Measurements from ENCODE around the gene RBM4.
"Not testable (repeated sequence)": the region's sequence is repeated elsewhere in the genome, so short reads cannot be mapped to it uniquely, and the experiment has no call there.

RBM4 gene, protein sequence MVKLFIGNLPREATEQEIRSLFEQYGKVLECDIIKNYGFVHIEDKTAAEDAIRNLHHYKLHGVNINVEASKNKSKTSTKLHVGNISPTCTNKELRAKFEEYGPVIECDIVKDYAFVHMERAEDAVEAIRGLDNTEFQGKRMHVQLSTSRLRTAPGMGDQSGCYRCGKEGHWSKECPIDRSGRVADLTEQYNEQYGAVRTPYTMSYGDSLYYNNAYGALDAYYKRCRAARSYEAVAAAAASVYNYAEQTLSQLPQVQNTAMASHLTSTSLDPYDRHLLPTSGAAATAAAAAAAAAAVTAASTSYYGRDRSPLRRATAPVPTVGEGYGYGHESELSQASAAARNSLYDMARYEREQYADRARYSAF

DNA sequence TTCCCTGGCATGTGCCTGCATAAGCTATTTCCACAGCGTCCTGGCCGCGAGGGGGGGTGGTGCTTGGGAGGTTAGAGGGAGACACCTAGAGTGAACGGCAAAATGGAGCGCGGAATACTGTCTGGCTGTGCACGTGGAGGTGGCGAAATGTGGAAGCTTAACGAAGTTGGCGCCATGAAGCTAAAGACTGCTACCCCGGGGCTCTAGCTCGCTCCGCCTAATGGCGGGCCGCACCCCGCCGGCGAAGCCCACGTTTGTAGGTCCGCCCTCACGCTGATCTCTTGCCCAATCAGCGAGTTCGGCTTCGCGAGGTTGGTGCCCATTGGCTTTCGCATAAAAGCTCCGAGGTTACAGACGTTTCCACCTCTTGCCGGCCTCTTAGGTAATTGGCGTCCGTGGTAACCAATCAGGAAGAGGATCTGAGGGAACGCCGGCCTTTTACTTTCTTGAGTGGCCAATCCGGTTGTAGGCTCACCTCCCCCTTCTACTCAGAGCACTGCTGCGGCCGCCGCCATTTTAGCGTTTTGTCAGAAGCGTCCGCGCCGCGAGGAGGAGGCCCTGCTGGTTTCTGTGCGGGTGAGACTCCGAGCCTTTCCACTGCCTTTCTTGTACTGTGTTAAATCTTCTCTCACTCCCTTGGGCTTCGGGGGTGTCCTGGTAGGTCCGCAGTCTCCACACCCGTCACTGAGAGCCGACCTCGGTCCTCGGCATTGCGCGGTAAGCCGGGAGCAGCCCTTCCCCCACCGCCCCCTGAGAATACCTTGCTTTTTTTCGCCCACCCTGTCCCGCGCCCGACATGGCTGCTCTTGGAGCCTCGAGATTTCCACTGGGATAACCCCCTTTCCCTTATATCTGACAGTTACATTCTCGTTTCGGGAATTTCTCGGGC, at the start of gene RBM4:
RBM4 (plus strand) TSS at position 527 of the 889 bp plus-strand sequence. CDS start 1,009 bp downstream, outside the sequence.
- peak; percentile 94 for DNase-seq
- peak; percentile 97 for ATAC-seq

DNA sequence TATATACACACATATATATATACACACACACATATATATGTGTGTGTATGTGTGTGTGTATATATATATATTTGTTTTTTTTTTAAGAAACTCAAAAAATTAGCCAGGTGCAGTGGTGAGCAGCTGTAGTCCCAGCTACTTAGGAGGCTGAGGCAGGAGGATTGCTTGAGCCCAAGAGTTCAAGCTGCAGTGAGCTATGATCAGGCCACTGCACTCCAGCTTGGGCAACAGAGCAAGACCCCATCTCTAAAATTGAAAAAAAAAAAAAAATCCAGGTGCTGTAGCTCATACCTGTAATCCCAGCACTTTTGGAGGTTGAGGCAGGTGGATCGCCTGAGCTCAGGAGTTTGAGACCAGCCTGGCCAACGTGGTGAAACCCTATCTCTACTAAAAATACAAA, 49.2 kb upstream of the RBM4 start:
- DNase-seq, ATAC-seq: not testable (repeated sequence)

DNA sequence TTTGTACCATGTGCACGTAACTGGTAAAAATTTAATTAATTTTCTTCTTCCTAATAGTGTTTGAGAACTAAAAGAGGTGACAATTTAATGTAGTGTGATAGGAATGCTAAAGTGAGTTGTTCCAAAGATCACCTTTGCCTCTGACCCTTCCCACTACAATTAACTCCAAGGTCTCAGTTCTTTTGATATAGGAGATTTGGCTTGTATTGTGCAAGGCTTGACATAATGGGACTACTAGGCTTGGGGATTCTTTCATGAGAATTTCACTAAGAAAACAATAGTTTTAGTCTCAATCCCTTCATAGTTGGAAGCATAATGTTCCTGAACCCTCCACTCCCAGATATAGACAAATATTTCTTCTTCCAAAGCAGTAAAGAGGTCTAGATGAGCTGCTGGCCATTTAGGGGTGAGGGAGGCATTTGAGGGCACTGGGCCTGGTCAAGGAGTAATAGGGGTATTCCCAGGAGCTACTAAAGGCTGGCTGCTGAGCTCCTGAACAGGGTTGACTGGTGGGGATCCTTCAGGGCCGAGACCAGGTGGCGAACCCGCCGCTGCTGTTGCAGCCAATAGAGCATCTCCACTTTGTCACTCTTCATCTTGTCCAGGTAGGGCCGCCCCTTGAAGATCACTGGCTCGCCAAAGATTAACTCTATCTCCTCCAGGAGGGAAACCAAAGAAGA, 48.4 kb upstream of the RBM4 start:
- DNase-seq (no peak), ATAC-seq (no peak)

DNA sequence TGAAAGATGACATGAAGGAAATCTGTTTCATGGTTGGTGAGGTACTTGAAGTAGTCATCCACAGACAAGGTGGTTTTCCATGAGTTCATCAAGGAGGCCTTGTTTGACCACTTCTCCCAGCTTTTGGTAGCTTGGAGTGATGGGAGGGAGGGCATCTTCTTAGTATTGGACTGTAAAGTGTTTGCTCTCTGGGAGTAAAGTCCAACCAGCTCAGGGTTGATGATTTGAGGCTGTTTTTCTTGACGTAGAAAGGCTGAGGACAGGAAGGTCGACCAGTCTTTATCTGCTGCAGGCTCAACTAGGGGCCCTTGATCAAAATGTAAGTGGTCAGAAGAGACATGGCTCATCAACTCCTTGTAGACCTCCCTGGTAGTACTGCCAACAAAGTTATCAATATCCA, 47.3 kb upstream of the RBM4 start:
- DNase-seq (no peak), ATAC-seq (no peak)

DNA sequence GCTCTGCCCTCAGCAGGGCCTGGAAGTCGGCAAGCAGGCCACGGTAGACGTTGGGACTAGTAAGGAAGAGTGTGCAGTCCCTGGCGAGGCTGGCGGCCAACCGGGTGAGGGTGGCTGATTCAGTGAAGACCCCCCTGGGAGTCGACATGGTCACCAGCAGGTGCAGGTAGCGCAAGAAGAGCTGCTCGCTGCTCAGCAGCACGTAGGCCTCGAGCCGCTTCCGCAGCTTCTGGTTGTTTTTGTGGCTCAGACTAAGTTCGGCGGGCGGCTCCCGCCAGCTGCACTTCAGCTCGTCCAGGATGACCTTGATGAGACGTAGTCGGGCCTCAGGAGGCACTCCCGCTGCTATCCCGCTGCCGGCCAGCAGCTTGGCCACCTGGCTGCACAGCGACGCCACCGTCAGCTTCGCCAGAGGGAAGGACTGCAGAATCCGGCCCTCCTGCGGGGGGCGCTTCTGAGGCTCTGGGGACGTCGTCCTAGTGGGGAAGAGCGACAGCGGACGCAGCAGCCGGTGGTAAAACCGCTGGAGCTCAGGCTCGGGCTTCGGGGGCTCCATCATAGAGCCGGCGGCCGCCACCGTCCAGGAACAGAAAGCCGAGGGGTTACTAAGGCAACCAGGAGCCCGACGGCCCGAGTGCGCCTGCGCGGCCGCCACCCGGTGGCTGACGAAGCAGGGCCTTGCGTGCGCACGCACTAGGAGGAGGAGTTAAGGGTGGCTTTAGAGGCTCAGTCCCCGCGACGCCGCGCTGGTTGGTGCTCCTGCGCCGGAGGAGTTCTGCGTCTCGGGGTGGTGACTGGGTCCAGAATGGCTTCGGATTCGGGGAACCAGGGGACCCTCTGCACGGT, 45.8 kb upstream of the RBM4 start, which contains the start of the genes CCDC87 and CCS:
CCDC87 (minus strand) TSS at position 607 of the 846 bp plus-strand sequence; CDS start at position 559, 48 bp downstream.
CCS (plus strand) TSS at position 729 of the 846 bp plus-strand sequence; CDS start at position 806, 77 bp downstream.
- ATAC-seq = peak; percentile 98
- DNase-seq = peak; percentile 99

DNA sequence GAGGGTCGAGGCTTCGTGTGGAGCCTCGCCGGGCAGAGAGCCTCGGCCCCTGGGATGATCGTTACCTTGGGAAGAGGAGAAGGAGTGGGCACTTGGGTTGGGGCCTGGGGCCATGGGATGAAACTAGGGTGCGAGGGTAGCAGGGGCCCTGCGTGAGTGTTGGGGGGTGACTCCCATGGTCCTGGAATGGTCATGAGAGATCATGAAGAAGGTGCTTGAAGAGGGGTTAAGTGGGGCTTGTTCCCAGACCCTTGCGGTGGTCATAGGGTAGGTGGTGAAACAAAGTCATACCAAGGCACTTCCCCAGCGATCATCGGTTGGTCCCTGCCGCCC, 45.2 kb upstream of the RBM4 start:
- ATAC-seq (no peak), DNase-seq (peak; percentile 20)

DNA sequence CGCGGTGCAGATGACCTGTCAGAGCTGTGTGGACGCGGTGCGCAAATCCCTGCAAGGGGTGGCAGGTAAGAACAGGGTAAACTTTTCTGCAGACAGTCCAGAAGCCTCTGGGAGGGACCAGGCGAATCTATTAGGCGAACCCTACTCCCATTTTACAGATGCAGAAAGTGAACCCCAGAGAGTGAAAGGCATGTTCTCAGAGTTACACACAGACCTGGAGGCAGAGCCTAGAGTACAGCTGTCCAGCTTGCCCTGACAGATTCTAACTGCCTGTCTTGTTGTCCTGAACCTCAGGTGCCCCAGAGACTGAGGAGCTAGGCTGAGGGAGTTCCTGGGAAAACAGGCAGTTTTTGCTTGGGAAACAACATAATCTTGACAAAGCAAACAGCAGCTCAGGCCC, 44.9 kb upstream of the RBM4 start:
- DNase-seq (no peak), ATAC-seq (no peak)

DNA sequence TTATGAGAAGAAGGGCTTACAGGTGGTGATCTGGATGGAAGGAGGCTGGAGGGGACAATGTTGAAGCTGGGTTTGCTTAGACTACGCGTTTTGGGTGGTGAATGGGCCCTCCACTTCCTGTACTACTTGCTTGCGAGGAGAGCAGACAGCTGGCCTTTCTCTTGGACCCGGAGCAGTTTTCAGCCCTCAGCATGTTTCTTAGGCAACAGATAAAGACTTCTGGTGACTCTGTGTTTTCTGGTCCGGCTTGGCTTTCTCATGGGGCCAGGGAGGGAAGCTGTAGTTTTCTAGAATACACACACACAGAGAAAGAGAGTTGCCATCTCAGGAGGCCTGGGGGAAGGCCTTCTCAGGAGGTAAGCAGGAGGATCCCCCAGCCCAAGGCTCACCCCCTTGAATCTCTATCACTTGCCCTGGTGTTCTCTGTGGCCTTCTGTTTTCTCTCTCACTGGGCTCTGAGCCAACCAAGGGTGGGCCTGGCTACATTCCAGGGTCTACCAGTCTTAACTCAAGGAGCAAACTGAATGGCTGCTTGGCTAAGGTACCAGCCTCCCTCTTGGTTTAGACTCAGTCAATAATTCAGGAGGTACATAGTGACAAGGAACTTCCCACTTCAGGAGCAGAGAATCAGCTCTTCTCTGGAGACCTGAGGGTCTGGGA, 43.1 kb upstream of the RBM4 start:
- no peak for DNase-seq
- ATAC-seq = no peak

DNA sequence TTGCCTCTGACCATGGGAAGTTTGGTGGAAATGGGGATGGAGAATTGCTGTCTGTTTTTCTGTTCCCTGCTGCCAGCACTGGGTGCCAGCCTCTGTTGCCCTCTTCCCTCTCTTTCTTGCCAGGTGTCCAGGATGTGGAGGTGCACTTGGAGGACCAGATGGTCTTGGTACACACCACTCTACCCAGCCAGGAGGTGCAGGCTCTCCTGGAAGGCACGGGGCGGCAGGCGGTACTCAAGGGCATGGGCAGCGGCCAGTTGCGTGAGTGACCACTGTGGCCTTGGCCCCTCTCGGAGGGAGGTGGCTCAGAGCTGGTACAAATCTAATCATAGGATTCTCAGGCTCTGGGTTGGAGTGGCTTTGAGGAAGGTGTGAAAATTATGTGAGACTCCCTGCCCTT, 39.5 kb upstream of the RBM4 start:
- DNase-seq (no peak), ATAC-seq (no peak)

DNA sequence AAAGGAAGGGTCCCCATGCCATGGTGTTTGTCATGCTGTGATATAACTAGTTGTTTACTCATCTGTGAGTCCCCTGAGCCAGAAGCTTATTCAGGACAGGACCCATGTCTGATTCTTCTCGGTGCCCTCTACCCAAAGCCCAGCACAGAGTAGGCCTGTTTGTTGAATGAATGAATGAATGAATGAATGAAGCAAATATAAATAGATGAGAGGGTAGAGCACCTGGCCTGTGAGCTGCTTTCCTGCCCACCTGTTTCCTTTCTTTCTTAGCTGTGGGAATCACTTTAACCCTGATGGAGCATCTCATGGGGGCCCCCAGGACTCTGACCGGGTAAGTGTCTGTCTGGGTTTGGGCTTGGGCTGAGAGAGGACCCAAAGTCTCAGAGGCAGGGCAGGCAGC, 38.3 kb upstream of the RBM4 start:
- no peak for ATAC-seq
- no peak for DNase-seq

DNA sequence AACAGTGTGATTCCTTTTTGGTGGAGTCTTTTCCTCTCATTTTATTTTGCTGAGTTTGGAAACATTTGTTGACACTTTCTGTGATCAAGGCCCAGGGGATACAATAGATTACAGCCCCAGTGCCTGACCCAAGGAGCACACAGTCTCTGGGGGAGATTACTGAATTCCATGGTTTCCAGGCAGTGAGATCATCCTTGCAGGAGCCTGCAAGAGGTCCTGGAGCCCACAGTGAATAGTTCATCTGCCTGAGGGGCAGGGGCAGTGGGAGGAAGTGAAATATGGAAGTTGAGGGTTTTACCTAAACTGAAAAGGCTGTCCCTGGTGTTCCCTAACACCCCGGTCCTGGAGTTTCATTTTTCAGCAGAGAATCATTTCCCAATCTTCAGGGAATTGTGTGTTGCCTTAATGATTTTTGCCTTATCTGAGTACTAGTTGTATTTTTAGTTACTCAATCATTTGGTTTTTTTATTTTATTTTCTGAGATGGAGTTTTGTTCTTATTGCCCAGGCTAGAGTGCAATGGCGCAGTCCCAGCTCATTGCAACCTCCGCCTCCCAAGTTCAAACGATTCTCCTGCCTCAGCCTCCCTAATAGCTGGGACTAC, 37.8 kb upstream of the RBM4 start:
- DNase-seq (no peak), ATAC-seq (no peak)

DNA sequence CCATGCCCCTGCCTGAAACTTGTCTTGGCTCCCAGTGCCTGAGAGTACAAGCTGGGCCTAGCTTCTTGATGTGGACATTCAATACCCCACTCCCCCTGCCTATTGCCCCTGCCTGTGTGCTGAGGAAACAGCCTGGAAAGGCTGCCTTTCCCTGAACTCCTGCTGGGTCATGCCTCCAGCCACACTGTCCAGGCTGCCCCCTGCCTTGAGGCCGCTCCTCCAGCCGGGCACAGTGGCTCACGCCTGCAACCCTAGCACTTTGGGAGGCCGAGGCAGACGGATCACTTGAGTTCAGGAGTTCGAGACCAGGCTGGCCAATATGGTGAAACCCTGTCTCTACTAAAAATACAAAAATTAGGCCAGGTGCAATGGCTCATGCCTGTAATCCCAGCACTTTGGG, 35.4 kb upstream of the RBM4 start:
- no peak for DNase-seq
- ATAC-seq = no peak

DNA sequence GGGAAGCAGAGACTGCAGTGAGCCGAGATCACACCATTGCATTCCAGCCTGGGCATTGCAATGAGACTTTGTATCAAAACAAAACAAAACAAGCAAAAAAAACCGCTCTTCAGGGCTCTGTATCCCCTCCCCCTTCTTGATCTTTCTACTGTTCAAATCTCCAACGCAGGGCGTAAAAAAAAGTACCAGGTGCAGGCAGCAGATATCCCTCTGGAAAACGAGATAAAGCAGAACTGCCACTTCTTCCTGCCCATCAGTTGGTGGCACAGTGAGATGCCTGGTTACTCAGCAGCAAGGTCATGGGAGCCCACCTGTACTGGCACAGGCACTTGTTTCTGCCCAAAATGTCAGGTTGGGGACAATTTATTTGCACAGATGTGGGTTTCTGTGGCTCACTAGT, 34.3 kb upstream of the RBM4 start:
- no peak for ATAC-seq

DNA sequence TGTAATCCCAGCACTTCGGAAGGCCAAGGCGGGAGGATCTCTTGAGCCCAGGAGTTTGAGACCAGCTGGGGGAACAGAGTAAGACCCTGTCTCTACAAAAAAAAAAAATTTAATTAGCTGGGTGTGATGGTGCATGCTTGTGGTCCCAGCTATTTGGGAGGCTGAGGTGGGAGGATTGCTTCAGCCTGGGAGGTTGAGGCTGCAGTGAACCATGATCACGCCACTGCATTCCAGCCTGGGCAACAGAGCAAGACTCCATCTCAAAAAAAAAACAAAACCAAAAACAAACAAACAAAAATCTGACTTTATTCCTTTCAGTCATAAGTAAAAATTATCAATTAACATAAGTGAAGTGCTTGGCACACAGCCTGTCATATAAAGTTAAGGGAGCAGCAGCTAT, 31.9 kb upstream of the RBM4 start:
- DNase-seq, ATAC-seq: not testable (repeated sequence)

More for the DNA sequence above, 34.3 kb upstream of the RBM4 start:
- DNase-seq = no peak

DNA sequence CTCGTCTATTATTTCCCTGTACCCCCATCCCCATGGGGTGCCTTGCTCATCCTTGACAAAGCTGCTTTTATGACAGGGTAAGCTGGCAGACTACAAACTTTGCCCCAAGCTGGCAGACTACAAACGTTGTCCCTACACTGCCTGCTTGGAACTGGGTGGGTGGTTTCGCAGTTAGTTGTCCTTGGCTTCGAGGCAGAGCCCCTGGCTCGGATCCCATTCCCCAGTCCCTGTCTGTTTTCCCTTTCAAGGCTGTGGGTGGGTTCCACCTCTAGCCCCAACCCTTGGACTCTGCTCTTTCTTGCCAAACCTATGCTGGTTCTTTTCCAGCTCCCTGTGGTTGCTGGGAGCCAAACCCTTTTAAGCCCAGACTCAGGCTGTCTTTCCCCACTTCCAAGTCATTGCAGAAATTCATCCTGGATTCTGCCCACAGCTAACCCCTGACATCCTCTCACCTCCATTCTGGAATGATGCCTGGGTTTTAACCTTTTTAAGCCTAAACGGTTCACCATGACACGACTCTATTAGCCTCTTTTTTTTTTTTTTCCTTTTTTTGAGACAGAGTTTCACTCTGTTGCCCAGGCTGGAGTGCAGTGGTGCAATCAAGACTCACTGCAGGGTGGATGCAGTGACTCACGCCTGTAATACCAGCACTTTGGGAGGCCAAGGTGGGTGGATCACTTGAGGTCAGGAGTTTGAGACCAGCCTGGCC, 31.2 kb upstream of the RBM4 start:
- DNase-seq (no peak), ATAC-seq (no peak)

DNA sequence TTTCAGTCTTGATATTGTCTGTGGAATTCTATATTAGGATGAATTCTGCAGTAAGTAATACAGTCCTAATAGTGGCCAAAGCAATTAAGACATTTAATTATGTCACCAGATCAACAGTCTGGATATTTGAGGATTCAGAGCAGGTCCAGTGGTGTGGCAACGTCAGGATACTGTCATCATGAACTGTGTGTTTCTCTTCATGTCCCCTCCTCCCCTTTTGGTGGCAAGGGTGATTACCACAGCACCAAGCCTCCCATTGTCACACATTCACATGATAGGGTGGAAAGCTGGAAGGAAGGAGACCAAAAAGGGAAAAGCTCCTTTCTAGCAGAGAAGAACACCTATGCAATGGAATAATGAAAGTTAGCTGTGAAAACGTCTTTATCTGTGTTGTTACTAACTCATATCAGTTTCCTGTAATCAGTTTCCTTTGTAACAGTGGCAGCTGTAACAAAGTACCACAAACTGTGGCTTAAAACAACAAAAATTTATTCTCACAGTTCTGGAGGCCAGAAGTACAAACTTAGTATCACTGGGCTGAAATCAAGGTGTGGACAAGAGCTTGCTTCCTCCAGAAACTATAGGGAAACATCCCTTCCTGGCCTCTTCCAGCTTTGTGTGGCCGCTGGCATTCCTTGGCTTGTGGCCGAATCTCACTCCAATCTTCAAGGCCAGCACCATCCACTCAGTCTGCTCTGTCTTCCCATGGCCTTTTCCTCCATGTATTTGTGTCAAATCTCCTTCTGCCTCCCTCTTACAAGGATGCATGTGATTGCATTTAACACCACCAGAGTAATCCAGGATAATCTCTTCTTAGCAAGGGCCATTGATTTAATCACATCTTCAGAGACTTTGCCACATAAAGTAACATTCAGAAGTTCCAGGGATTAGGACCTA, 28.5 kb upstream of the RBM4 start:
- peak; percentile 30 for ATAC-seq
- no peak for DNase-seq

DNA sequence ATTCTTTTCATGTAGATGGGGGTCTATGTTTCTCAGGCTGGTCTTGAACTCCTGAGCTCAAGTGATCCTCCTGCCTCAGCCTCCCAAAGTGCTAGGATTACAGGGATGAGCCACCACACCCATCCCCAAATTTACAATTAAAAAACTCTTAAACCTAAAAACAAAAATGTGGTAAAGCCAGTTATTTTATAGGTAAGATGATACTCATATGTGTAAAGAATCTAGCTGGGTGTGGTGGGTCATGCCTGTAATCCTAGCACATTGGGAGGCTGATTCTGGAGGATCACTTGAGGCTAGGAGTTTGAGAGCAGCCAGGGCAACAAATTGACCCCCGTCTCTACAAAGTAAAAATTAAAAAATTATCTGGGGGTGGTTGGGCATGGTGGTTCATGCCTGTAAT, 26.0 kb upstream of the RBM4 start:
- DNase-seq (no peak), ATAC-seq (no peak)

DNA sequence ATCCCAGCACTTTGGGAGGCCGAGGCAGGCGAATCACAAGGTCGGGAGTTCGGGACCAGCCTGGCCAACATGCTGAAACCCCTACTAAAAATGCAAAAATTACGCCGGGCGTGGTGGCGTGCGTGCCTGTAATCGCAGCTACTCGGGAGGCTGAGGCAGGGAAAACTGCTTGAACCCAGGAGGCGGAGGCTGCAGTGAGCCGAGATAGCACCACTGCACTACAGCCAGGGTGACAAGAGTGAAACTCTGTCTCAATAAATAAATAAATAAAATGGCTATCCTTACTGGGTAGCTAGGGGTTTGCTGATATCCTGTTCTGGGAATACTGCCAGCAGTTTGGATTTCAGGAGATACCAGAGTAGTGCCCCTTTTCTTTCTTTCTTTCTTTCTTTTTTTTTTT, 24.4 kb upstream of the RBM4 start:
- ATAC-seq (no peak), DNase-seq (no peak)
